Activated gamma-delta T cell treated with anti-CD3 and anti-CD28 coated beads, Interleukin-2, amount 50 U/mL, for 16 hours (primary cell): ENCODE results near the gene ABCC4.
A peak's percentile ranks its signal among the peaks of the same experiment; 100 is the strongest.
"Not testable (repeated sequence)": the region's sequence is repeated elsewhere in the genome, so short reads cannot be mapped to it uniquely, and the experiment has no call there.

Source experiments
- DNase-seq: peaks from one replicate; pipeline ENCODE4 v3.0.0-alpha.2; 2020; ENCODE audit warnings: low read depth

ABCC4 gene

GRCh38 chr13:95300625-95301182, 547 bp downstream of the ABCC4 start:
- peak; percentile 20 for DNase-seq

DNA sequence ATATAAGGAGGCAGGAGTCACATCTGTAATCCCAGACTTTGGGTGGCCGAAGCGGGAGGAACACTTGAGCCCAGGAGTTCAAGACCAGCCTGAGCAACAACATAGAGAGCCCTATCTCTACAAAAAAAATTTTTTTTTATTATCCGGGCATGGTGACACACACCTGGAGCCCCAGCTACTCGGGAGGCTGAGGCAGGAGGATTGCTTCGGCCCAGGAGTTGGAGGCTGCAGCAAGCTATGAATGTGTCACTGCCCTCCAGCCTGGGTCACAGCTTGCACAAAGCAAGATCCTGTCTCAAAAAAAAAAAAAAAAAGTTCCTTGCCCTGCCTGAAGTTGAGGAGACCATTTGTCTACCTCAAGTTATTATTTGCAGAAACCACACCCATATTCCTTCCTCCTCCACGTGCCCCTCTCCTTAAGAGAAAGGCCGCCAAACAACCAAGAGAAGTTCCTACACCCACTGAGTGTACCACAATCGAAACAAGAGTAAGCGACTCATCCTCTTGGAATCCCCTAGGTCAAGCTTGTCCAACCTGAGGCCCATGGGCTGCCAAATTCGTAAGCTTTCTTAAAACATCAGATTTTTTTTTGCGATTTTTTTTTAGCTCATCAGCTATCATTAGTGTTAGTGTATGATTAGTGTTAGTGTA, 2.2 kb downstream of the ABCC4 start:
- DNase-seq: no peak

DNA sequence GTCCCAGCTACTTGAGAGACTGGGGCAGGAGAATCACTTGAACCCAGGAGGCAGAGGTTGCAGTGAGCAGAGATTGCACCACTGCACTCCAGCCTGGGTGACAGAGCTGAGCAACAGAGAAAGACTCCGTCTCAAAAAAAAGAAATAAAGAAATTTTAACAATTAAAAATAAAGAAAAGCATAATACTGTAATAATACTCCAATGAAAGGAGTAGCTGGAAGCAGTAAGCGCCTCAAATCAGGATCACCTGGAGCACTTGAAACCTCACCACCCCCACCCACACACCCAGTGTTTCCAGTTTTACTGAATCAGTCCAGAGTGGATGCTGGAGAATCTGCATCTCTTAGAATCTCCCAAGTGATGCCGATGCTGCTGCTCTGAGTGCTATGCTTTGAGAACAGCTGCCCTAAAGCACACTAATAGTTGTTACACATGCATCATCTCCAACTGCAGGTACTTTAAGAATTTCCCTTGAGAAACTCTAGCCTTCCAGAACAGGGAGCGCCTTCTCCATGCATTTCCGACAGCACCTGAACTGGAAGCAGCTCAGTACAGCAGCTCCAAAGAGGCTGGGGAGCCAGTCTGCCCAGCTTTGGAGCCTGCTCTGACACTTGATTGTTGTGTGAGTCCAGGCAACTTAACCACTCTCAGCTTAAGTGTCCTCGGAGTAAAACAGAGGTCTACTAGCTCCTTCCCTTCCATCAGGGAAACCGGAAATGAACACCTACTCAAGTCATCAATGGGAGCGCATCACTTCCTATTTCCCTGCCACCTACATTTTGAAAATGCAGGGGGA, 2.9 kb downstream of the ABCC4 start:
- no peak for DNase-seq

DNA sequence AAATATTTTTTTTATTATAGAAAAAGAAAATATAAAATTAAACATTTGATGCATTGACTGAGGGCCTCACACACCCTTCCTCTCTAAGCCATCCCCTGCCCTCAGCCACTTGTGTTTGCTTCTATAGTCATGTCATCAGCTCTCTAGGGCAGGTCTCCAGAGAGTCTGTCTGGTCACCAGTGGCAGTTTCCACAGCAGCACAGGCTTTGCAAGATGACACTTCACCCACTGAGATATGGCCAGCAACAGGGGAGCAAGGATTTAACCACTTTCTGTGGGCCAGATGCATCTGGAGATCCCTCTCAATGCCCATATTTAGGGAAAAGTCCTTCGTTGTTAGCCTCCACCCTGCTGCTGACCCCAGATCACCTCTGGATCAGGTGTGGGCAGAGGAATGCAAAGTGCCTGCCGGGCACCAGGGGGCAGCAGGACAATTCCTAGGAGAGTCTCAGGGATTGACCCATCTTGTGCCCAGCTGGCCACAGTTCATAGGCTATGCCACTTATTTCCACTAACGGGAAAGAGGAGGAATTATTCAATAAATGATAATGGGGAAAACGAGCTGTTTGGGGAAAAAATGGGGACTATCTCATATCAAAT, 4.8 kb downstream of the ABCC4 start:
- DNase-seq: no peak

- no peak for DNase-seq
These were observed 6.2 kb downstream of the ABCC4 start for GRCh38 chr13:95295026-95295425.

- DNase-seq: no peak
These were observed 8.6 kb downstream of the ABCC4 start for GRCh38 chr13:95292622-95293021.

- not testable (repeated sequence) for DNase-seq
These were observed 11.3 kb downstream of the ABCC4 start for GRCh38 chr13:95289901-95290300.

DNA sequence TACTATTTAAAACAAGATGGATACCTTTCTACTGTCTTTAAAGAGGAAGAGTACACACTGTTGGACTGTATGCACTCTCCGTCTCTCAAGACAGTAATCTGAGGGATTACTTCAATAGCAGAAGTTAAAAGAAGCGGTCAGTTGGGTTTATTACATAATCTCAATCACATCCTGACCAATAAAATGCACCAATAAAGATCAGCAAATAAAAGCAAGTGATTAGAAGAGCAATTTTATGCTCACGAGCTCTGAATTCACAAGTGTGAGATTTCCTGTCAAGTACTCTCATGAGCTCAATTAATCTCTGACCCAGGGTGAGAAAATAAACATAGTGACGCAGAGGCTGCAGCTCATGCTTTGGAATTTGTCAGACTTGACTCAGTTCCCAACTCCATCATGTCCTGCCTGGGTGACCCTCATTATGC, 12.2 kb downstream of the ABCC4 start:
- no peak for DNase-seq

DNA sequence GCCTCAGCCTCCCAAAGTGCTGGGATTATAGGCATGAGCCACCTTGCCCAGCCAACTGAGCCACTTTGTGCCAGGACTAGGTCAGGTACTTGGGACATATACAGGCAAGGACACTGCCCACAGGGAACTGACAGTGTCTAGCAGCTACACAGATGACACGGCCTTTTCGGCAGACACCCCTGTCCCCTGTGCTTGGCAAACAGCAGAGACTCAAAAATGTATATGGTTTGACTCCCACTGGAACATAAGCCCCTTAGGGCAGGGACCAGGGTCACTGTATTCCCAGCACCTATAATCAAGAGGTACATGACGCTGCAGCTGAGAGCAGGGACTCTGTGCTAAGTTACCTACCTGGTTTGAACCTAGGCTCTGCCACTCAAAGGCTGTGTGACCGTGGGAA, 16.8 kb downstream of the ABCC4 start:
- DNase-seq: no peak

DNA sequence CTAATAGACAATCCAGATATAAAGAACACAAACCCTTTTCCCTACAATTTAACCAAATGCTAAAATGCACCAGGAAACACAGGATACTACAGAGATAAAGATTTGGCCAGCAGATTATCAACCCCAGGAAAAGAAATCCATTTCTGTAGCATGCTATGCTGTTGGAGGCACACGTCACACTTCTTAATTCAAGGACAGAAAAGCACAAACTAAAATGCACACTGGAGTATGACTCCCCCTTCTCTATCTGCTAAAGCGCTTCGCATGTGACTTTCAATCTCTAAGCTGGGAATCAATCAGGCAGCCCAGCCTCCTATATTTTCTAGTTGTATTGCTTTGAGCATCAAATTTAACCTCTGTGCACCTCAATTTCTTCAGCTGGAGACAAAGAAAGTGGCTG, 22.2 kb downstream of the ABCC4 start:
- DNase-seq: no peak

- DNase-seq: no peak
These were observed 25.2 kb downstream of the ABCC4 start for GRCh38 chr13:95276037-95276505.

- no peak for DNase-seq
These were observed 25.8 kb downstream of the ABCC4 start for GRCh38 chr13:95275322-95276036.

DNA sequence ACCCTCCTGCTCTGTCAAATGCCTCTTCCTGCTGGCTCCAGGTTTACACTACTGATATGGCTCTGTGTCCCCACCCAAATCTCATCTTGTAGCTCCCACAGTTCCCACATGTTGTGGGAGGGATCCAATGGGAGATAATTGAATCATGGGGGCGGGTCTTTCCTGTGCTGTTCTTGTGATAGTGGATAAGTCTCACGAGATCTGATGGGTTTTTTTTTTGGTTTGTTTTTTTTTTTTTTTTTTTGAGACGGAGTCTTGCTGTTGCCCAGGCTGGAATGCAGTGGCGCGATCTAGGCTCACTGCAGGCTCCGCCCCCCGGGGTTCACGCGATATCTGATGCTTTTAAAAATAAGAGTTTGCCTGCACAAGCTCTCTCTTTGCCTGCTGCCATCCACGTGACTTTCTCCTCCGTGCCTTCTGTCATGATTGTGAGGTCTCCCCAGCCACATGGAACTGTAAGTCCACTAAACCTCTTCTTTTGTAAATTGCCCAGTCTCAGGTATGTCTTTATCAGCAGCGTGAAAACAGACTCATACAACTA, 27.6 kb downstream of the ABCC4 start:
- not testable (repeated sequence) for DNase-seq

DNA sequence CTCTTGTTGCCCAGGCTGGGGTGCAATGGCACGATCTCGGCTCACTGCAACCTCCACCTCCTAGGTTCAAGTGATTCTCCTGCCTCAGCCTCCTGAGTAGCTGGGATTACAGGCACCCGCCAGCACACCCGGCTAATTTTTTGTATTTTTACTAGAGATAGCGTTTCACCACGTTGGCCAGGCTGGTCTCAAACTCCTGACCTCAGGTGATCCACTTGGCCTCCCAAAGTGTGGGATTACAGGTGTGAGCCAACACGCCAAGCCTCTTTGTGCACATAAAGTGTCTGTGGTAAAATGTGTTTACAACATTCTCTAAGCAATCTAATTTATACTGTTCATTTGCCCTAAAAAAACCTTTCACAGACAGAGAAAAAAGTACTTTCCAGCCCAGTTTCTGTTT, 29.2 kb downstream of the ABCC4 start:
- not testable (repeated sequence) for DNase-seq

DNA sequence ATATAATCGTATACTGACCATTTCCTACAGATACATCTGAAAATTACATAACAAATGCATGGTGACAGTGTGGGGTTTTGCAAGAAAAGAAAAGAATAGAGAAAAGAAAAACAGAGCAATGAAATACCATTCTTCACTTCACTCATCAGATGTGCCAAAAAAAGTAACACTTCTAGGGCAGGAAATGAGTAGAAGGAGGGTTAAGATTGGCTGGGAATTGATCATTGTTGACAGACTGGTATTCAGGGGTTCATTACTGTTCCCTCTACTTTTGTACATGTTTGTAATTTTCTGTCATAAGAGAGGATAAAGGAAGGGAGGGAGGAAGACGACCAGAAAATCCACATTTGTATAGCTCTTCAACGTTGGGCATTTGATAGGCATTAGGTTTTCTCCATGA, 31.5 kb downstream of the ABCC4 start:
- DNase-seq: no peak

DNA sequence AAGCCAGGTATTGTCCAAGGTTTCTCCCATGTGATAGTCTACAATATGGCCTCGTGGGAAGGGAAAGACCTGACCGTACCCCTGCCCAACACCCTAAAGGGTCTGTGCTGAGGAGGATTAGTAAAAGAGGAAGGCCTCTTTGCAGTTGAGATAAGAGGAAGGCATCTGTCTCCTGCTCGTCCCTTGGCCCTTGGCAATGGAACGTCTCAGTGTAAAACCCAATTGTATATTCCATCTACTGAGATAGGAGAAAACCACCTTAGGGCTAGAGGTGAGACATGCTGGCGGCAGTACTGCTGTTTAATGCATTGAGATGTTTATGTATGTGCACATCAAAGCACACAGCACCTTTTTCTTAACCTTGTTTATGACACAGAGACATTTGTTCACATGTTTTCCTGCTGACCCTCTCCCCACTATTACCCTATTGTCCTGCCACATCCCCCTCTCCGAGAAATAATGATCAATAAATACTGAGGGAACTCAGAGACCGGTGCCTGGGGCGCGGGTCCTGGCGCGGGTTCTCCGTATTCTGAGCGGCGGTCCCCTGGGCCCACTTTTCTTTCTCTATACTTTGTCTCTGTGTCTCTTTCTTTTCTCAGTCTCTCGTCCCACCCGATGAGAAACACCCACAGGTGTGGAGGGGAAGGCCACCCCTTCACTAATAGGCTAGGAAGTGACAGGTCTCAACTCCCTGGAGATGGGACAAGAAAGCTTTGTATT, 32.7 kb downstream of the ABCC4 start:
- DNase-seq: not testable (repeated sequence)

GRCh38 chr13:95267662-95268342, 33.4 kb downstream of the ABCC4 start:
- DNase-seq: no peak

- DNase-seq: no peak
These were observed 37.0 kb downstream of the ABCC4 start for GRCh38 chr13:95264225-95264624.

DNA sequence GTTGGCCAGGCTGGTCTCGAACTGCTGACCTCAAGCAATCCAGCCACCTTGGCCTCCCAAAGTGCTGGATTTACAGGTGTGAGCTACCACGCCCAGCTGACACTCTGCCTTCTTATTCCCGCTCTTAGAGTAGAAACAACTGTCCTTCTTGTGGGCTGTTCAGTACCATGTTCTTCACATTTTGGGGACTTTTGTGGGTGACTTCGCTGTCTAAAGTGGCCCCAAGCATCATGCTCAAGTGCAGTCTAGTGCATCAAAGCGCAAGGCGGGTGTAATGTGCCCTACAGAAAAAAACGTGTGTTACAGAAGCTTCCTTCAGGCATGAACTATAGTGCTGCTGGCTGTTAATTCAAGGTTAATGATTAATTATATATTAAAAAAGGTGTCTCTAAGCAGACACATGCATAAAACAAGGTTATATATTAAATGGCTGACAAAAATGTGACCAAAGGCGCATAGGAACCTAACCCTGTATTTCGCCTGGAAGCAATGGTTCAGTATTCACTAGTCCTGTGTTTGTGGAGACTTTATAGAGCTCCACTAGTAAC, 38.3 kb downstream of the ABCC4 start:
- DNase-seq: no peak

DNA sequence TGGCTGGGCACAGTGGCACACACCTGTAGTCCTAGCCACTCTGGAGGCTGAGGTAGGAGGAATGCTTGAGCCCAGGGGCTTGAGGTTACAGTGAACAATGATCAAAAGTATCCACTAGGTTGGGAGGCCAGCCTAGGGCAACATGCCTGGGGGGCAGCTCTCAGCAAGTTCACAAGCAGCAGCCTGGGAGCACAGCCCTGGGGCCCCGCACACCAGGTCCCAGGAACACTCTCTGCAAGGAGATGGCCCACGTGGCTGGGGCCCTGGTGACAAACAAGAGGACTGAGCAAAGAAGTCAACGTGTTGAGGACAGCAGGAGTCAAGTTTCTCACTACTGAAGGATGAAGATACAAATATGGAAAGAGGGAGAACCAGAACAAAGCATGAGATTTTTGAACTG, 39.3 kb downstream of the ABCC4 start:
- DNase-seq: no peak
